Measurements from ENCODE around the gene BTG3. TPM values are rescaled to one million over a fixed set of nuclear protein-coding genes. Genes with fewer than 3 reads are reported as not detected.

BTG3 gene
- total and polyA plus RNA-seq, 2 donors (not counting 3 experiments of a cell fraction or from before 2014, with no cell fraction given) = 18.1 to 37.2 TPM

- Histone ChIP-seq H3K36me3 (ENCODE audit: control insufficient read depth in 2 of 2, extremely low read depth in 1 of 2, insufficient read depth in 2 of 2, low read length in 2 of 2) (no peaks in the 10 kb centered on the region), H3K79me2 (ENCODE audit: control insufficient read depth, insufficient read depth, low read length) (no peaks in the 10 kb centered on the region), H2AFZ (ENCODE audit: low read depth, low read length) (no peak overlapping the region), H3K4me3 (replicated peaks in 1 of 3; ENCODE audit: insufficient read depth in 1 of 3, low read depth in 1 of 3, low read length in 3 of 3) (no peak overlapping the region), H3K4me1 (ENCODE audit: control insufficient read depth, extremely low read depth, insufficient read depth, low read length) (no peaks in the 10 kb centered on the region), H3K9me1 (replicated peaks; ENCODE audit: control insufficient read depth, extremely low read depth, insufficient read depth, low read length) (no peaks in the 10 kb centered on the region), H3K27ac (ENCODE audit: insufficient read depth, low read depth, low read length) (no peak overlapping the region), H3K9me3 (replicated peaks; ENCODE audit: control insufficient read depth, insufficient read depth, low read length) (no peaks in the 10 kb centered on the region), H4K20me1 (replicated peaks; ENCODE audit: control insufficient read depth, extremely low read depth, insufficient read depth, low read length) (no peaks in the 10 kb centered on the region), H3K9ac (replicated peaks; ENCODE audit: extremely low read depth, insufficient read depth, low read length) (no peak overlapping the region), H3K27me3 (ENCODE audit: control insufficient read depth in 2 of 2, insufficient read depth in 2 of 2, low read length in 2 of 2) (peaks cover 0 to 5% of the 10 kb centered on the region in 2 experiments), H3K4me2 (ENCODE audit: insufficient read depth, low read length) (no peak overlapping the region)
- DNase-seq (ENCODE audit: low read depth, low spot score) (no peak), FAIRE-seq (no peak)
- ChIA-PET CTCF (no interaction called here), POLR2A (no interaction called here)
- intact Hi-C loops (cut with micrococcal nuclease) (no loop called here), dilution Hi-C loops (cut with MboI; ENCODE audit: extremely low pct_ligation_motif_present, low sequenced_read_pairs) (no loop called here)
- TF ChIP-seq MAX (IDR thresholded peaks at IDR 0.05; ENCODE audit: insufficient read depth, insufficient read length) = no peak
- no peak for TF ChIP-seq JUN (IDR thresholded peaks at IDR 0.05; ENCODE audit: borderline replicate concordance, insufficient read depth, insufficient read length, low read depth)
- TF ChIP-seq EZH2 (IDR thresholded peaks at IDR 0.05; ENCODE audit: borderline replicate concordance, low read depth, low read length, severe bottlenecking) = no peak
- no peak for TF ChIP-seq POLR2A (IDR thresholded peaks at IDR 0.05; ENCODE audit: low read depth, low read length)
- TF ChIP-seq, protein P1, sequence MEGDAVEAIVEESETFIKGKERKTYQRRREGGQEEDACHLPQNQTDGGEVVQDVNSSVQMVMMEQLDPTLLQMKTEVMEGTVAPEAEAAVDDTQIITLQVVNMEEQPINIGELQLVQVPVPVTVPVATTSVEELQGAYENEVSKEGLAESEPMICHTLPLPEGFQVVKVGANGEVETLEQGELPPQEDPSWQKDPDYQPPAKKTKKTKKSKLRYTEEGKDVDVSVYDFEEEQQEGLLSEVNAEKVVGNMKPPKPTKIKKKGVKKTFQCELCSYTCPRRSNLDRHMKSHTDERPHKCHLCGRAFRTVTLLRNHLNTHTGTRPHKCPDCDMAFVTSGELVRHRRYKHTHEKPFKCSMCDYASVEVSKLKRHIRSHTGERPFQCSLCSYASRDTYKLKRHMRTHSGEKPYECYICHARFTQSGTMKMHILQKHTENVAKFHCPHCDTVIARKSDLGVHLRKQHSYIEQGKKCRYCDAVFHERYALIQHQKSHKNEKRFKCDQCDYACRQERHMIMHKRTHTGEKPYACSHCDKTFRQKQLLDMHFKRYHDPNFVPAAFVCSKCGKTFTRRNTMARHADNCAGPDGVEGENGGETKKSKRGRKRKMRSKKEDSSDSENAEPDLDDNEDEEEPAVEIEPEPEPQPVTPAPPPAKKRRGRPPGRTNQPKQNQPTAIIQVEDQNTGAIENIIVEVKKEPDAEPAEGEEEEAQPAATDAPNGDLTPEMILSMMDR (IDR thresholded peaks at IDR 0.05; ENCODE audit: extremely low read depth in 1 of 2, insufficient read depth in 1 of 2, low read depth in 1 of 2, low read length in 2 of 2) = no peak
- no peak for TF ChIP-seq GATA2 (IDR thresholded peaks at IDR 0.05; ENCODE audit: insufficient read depth, insufficient read length, low read depth, low read length)
- no peak for TF ChIP-seq POLR2AphosphoS5 (IDR thresholded peaks at IDR 0.05; ENCODE audit: insufficient read depth, low read depth, low read length)
- no peak for TF ChIP-seq FOS (IDR thresholded peaks at IDR 0.05; ENCODE audit: borderline replicate concordance, insufficient read depth, low read length)
- TF ChIP-seq MYC (IDR thresholded peaks at IDR 0.05; ENCODE audit: low read depth, low read length) = no peak
- no TSS peak for BruUV-seq (replicated peaks)
Measured at GRCh38 chr21:17578162-17578561, 34.5 kb downstream of the BTG3 start.

All from endothelial cell of umbilical vein (primary cell).